CD4-positive, alpha-beta T cell (primary cell): ENCODE data around the gene AGBL1. TPM values are rescaled to one million over a fixed set of nuclear protein-coding genes. Genes with fewer than 3 reads are reported as not detected.

Source experiments
- ATAC-seq: fragments of 200-7000 bp; cut with Tn5 transposase; one replicate; pipeline ENCODE4 v1.10.0; 2022; ENCODE audit warnings: mild to moderate bottlenecking; ENCODE audit not compliant: poor library complexity
- CTCF ChIA-PET: fragments of 350-600 bp; sonication (Branson Sonifier 250); formaldehyde crosslinking; loops from one replicate; lab custom pipeline; 2021; ENCODE audit warnings: antibody characterized with exemption, inconsistent platforms; lab: Charles Lee
- POLR2A ChIA-PET: fragments of 350-600 bp; sonication (Branson Sonifier 250); formaldehyde crosslinking; loops from one replicate; lab custom pipeline; 2021; ENCODE audit warnings: antibody characterized with exemption, inconsistent platforms; lab: Charles Lee
- DNase-seq, 14 experiments: peaks; one replicate each; pipeline ENCODE4 v3.0.0-alpha.2; 2013 to 2020; ENCODE audit warnings: mixed read lengths in 2 of 14
- H3K27ac ChIP-seq, 2 donors: one replicate each; pipeline versions ENCODE4 v1.5.1 to v1.7.0; 2013; ENCODE audit warnings: low read length in 2 of 2, low read depth in 1 of 2, mild to moderate bottlenecking in 1 of 2
- H3K27me3 ChIP-seq, 2 experiments: 1 replicate in 1 of 2; 2 replicates in 1 of 2; pipeline versions ENCODE4 v1.6.1 to v1.7.0; 2013; ENCODE audit warnings: low read length in 2 of 2, control low read depth in 1 of 2, mild to moderate bottlenecking in 1 of 2, moderate library complexity in 1 of 2; ENCODE audit not compliant: insufficient read depth in 2 of 2, control insufficient read depth in 1 of 2
- H3K36me3 ChIP-seq: one replicate; pipeline ENCODE4 v1.6.1; 2013; ENCODE audit warnings: low read length, control low read depth; ENCODE audit not compliant: insufficient read depth
- H3K4me1 ChIP-seq: one replicate; pipeline ENCODE4 v1.6.1; 2013; ENCODE audit warnings: low read length, control low read depth; ENCODE audit not compliant: insufficient read depth
- H3K4me3 ChIP-seq: one replicate; pipeline ENCODE4 v1.5.1; 2013; ENCODE audit warnings: mild to moderate bottlenecking, low read length, moderate library complexity
- H3K9me3 ChIP-seq, 2 experiments: 1 replicate in 1 of 2; 2 replicates in 1 of 2; pipeline versions ENCODE4 v1.6.1 to v1.7.0; 2013; ENCODE audit warnings: low read length in 2 of 2, mild to moderate bottlenecking in 2 of 2, control low read depth in 1 of 2, moderate library complexity in 1 of 2; ENCODE audit not compliant: control insufficient read depth in 1 of 2, insufficient read depth in 1 of 2
- H3K27ac Mint-ChIP-seq: one replicate; pipeline ENCODE4 v1.8.0; 2020; ENCODE audit warnings: mixed read lengths
- H3K27me3 Mint-ChIP-seq: one replicate; pipeline ENCODE4 v1.8.0; 2021; ENCODE audit warnings: mixed read lengths
- H3K36me3 Mint-ChIP-seq: one replicate; pipeline ENCODE4 v1.8.0; 2021; ENCODE audit warnings: low read depth, mixed read lengths
- H3K4me1 Mint-ChIP-seq: one replicate; pipeline ENCODE4 v1.8.0; 2021; ENCODE audit warnings: low read depth, mixed read lengths
- H3K4me3 Mint-ChIP-seq: one replicate; pipeline ENCODE4 v1.8.0; 2020; ENCODE audit warnings: mild to moderate bottlenecking, mixed read lengths
- H3K9me3 Mint-ChIP-seq: one replicate; pipeline ENCODE4 v1.8.0; 2020; ENCODE audit warnings: mixed read lengths
- CTCF ChIP-seq: fragments of 200-600 bp; IDR thresholded peaks from one replicate; pipeline ENCODE4 v1.8.0; 2022; ENCODE audit warnings: antibody characterized with exemption, mild to moderate bottlenecking
- intact Hi-C, 2 experiments: fragments of 100-400 bp; cut with DNase I in 1 of 2; cut with micrococcal nuclease in 1 of 2; formaldehyde crosslinking; loops; one replicate each; pipeline versions ENCODE4 v1.15.1 to v1.9.0; 2023 to 2025; cut with DNase I, micrococcal nuclease
- total RNA-seq, 174 experiments: library from RNA in 2 of 174; stranded (reverse) in 2 of 174; gene quantifications; one replicate each; pipeline ENCODE4 v1.2.3 and lab custom pipeline; 2021 to 2026

AGBL1 gene
- total RNA-seq, 2 experiments from 2014 or later, result not detected

- no peak overlapping the region for H3K27ac Mint-ChIP-seq
- no peak overlapping the region for H3K27ac ChIP-seq
- CTCF ChIA-PET, result no interaction called here
- H3K4me1 Mint-ChIP-seq, result no peaks in the 10 kb centered on the region
- POLR2A ChIA-PET, result no interaction called here
- no peaks in the 10 kb centered on the region for H3K36me3 Mint-ChIP-seq
- no peaks in the 10 kb centered on the region for H3K9me3 ChIP-seq
- no peak for TF ChIP-seq CTCF
- intact Hi-C loops, result no loop called here
- DNase-seq, result no peak
- no peak overlapping the region for H3K4me3 ChIP-seq
- H3K27me3 Mint-ChIP-seq, result no peaks in the 10 kb centered on the region
- no peak for ATAC-seq
- no peak overlapping the region for H3K4me3 Mint-ChIP-seq
- peaks cover 7% of the 10 kb centered on the region for H3K9me3 Mint-ChIP-seq
- H3K36me3 ChIP-seq, result no peaks in the 10 kb centered on the region
- H3K27me3 ChIP-seq, result no peaks in the 10 kb centered on the region
- no peaks in the 10 kb centered on the region for H3K4me1 ChIP-seq
These were observed 952.6 kb downstream of the AGBL1 start for GRCh38 chr15:87032295-87032694.

- Mint-ChIP-seq H3K9me3 (peaks cover 7% of the 10 kb centered on the region), H3K36me3 (no peaks in the 10 kb centered on the region), H3K4me3 (no peak overlapping the region), H3K4me1 (no peaks in the 10 kb centered on the region), H3K27me3 (no peaks in the 10 kb centered on the region), H3K27ac (no peak overlapping the region)
- Histone ChIP-seq H3K27me3 (no peaks in the 10 kb centered on the region), H3K27ac (no peak overlapping the region), H3K4me1 (no peaks in the 10 kb centered on the region), H3K9me3 (no peaks in the 10 kb centered on the region), H3K4me3 (no peak overlapping the region), H3K36me3 (no peaks in the 10 kb centered on the region)
- intact Hi-C loops, result no loop called here
- ChIA-PET CTCF (no interaction called here), POLR2A (no interaction called here)
- ATAC-seq, result no peak
- DNase-seq, result no peak
- TF ChIP-seq CTCF, result no peak
These were observed 953.4 kb downstream of the AGBL1 start for GRCh38 chr15:87033056-87033455.

GRCh38 chr15:87034886-87035285 is 955.2 kb downstream of the AGBL1 start:
- no peaks in the 10 kb centered on the region for H3K4me1 ChIP-seq
- no peaks in the 10 kb centered on the region for H3K27me3 Mint-ChIP-seq
- CTCF ChIA-PET, result no interaction called here
- no peaks in the 10 kb centered on the region for H3K9me3 ChIP-seq
- H3K27ac Mint-ChIP-seq, result no peak overlapping the region
- peaks cover 7% of the 10 kb centered on the region for H3K9me3 Mint-ChIP-seq
- no peak for DNase-seq
- H3K4me3 Mint-ChIP-seq, result no peak overlapping the region
- no peak for TF ChIP-seq CTCF
- ATAC-seq, result no peak
- no peaks in the 10 kb centered on the region for H3K27me3 ChIP-seq
- no peaks in the 10 kb centered on the region for H3K36me3 ChIP-seq
- no peak overlapping the region for H3K4me3 ChIP-seq
- no peaks in the 10 kb centered on the region for H3K36me3 Mint-ChIP-seq
- no peaks in the 10 kb centered on the region for H3K4me1 Mint-ChIP-seq
- intact Hi-C loops, result no loop called here
- POLR2A ChIA-PET, result no interaction called here
- H3K27ac ChIP-seq, result no peak overlapping the region
